Activated naive CD4-positive, alpha-beta T cell treated with anti-CD3 and anti-CD28 coated beads for 36 hours (primary cell): ENCODE measurements around the gene RNF31. TPM values are rescaled to one million over a fixed set of nuclear protein-coding genes. Genes with fewer than 3 reads are reported as not detected.
"Not testable (repeated sequence)": the region's sequence is repeated elsewhere in the genome, so short reads cannot be mapped to it uniquely, and the experiment has no call there.

Experiments used
- CTCF ChIA-PET: fragments of 350-600 bp; sonication (Branson Sonifier 250); formaldehyde crosslinking; loops from one replicate; lab custom pipeline; 2021; ENCODE audit warnings: antibody characterized with exemption; lab: Charles Lee
- DNase-seq: peaks from one replicate; pipeline ENCODE4 v3.0.0-alpha.2; 2020
- H3K27ac Mint-ChIP-seq: one replicate; pipeline ENCODE4 v1.8.0; 2021; ENCODE audit warnings: mild to moderate bottlenecking, mixed read lengths
- H3K27me3 Mint-ChIP-seq: one replicate; pipeline ENCODE4 v1.8.0; 2021; ENCODE audit warnings: low read depth, mixed read lengths
- H3K36me3 Mint-ChIP-seq: one replicate; pipeline ENCODE4 v1.8.0; 2021; ENCODE audit warnings: low read depth, mixed read lengths
- H3K4me1 Mint-ChIP-seq: one replicate; pipeline ENCODE4 v1.8.0; 2021; ENCODE audit warnings: low read depth, mixed read lengths
- H3K4me3 Mint-ChIP-seq: one replicate; pipeline ENCODE4 v1.8.0; 2021; ENCODE audit warnings: mild to moderate bottlenecking, moderate library complexity, mixed read lengths
- H3K9me3 Mint-ChIP-seq: one replicate; pipeline ENCODE4 v1.8.0; 2021; ENCODE audit warnings: mixed read lengths
- intact Hi-C: fragments of 100-400 bp; cut with micrococcal nuclease; formaldehyde crosslinking; loops from one replicate; pipeline ENCODE4 v1.15.1; 2023
- total RNA-seq, 2 experiments: library from RNA; stranded (reverse); gene quantifications; one replicate each; pipeline ENCODE4 v1.2.3, GENCODE V29; 2021

The RNF31 gene
- 10 to 100 TPM; 51.1 to 53.8 TPM for total RNA-seq

DNA sequence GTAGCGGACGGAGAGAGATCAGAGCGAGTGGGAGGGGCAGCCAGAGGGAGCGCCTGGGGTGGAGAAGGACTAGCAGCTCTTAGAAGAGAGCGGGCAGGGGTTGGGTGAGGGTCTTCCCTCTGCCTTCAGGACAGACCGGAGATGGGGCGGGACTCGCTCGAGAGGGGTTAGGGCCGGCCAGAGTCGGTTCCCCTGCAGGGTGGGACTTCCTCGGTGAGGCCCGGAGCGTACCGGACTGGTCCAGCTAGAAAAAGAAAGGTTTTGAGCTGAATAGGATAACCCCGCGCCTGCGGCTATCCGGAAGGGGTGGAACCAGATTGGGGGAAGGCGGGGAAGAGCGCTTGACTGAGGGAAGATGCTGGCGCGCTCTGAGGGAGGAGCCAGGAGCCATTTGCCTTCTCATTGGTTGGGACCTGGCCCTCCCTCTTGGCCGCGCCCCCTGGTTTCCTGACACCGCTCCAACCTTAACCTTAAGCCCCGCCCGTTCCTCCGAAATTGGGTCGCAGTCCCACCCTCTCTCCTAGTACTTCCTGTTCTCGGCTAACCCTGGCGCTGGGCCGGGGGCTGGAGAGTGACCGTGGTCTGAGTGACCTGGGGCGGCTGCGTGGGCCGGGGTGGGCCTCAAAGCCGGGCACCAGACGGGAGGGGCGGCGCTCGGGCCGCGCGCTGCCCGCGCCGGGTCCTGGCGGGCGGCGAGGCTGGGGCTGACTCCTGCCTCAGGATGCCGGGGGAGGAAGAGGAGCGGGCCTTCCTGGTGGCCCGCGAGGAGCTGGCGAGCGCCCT lies at the start of gene RNF31:
RNF31 (plus strand) TSS at position 521 of the 783 bp plus-strand sequence; CDS start at position 722, 201 bp downstream.
- peak; percentile 99 for DNase-seq
- intact Hi-C loops = loop anchor here (1.0 to 5.0 kb wide), 14 partner anchors 11 to 1055 kb away; partner anchors contain the start of genes CHMP4A, DCAF11, DHRS1 and GMPR2
- CTCF ChIA-PET = interaction anchor here (0.7 to 6.9 kb wide), 16 partner anchors 9 to 284 kb away, joined by 3 to 63 read pairs (median 4); partner anchors contain the start of genes DCAF11, DHRS1, IPO4 and IRF9
- peak within 1 kb of the TSS; percentile 99 for H3K27ac Mint-ChIP-seq
- H3K36me3 Mint-ChIP-seq = peaks cover 58% of the 10 kb centered on the region
- no peaks in the 10 kb centered on the region for H3K9me3 Mint-ChIP-seq
- peak within 1 kb of the TSS; percentile 97 for H3K4me3 Mint-ChIP-seq
- H3K4me1 Mint-ChIP-seq = peaks cover 54% of the 10 kb centered on the region
- H3K27me3 Mint-ChIP-seq = no peaks in the 10 kb centered on the region

DNA sequence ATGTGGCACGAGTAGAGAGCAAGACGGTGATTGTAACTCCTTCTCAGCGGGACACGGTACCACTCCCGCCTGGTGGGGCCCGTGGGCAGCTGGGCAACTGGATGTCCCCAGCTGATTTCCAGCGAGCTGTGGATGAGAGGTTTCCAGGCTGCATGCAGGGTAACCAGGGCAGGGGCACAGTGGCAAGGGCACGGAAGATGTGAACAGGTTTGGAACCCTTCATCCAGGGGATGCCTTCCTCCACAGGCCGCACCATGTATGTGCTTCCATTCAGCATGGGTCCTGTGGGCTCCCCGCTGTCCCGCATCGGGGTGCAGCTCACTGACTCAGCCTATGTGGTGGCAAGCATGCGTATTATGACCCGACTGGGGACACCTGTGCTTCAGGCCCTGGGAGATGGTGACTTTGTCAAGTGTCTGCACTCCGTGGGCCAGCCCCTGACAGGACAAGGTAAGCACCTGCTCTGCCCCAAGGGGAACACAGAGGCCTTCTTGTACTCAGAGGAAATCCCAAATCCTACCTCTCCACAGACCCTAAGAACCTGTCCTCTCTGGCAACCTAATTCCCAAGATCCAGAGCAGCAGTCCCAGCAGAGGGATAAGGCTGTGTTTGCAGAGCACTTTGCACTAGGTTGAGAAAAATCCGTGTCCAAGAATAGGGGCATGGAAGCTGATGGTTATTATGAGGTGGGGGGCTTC lies 48.9 kb upstream of the RNF31 start:
- H3K4me1 Mint-ChIP-seq = peaks cover 22% of the 10 kb centered on the region
- no peak for DNase-seq
- CTCF ChIA-PET = interaction anchor here (0.5 to 1.8 kb wide), 4 partner anchors 10 to 63 kb away, joined by 3 to 12 read pairs (median 6); partner anchors contain the start of gene IRF9
- H3K9me3 Mint-ChIP-seq = no peaks in the 10 kb centered on the region
- intact Hi-C loops = no loop called here
- peaks cover 60% of the 10 kb centered on the region for H3K36me3 Mint-ChIP-seq
- H3K27ac Mint-ChIP-seq = no peak overlapping the region
- H3K4me3 Mint-ChIP-seq = no peak overlapping the region
- H3K27me3 Mint-ChIP-seq = no peaks in the 10 kb centered on the region

DNA sequence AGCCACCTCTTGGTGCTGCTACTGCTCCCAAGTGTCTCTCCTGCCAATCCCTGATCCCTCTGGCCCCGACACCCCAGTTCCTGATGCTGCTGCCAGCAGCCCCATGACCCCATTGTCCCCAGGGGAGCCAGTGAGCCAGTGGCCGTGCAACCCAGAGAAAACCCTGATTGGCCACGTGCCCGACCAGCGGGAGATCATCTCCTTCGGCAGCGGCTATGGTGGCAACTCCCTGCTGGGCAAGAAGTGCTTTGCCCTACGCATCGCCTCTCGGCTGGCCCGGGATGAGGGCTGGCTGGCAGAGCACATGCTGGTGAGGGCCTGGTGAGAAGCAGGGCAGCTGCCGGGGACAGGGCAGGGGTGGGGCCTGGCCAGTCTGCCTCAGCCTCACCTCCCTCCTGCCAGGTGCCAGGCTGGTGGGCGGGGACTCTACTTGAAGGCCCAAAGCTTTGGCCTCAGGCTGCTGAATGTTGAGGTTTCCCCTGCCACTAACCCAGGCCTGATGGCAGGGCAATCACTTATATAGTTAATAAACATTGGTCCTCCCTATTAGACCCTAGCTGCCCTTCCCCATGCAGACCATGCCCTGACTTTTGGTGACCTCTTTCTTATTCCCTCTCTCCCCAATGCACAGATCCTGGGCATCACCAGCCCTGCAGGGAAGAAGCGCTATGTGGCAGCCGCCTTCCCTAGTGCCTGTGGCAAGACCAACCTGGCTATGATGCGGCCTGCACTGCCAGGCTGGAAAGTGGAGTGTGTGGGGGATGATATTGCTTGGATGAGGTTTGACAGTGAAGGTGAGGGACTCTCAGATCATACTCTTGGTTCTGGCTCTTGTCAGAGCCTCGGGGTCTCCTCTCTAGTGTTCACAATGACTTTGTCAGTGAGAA lies 48.1 kb upstream of the RNF31 start:
- no peak for DNase-seq
- Mint-ChIP-seq H3K4me3 (no peak overlapping the region), H3K27ac (no peak overlapping the region), H3K27me3 (no peaks in the 10 kb centered on the region), H3K4me1 (peaks cover 17% of the 10 kb centered on the region), H3K9me3 (no peaks in the 10 kb centered on the region), H3K36me3 (peaks cover 68% of the 10 kb centered on the region)
- intact Hi-C loops = no loop called here
- CTCF ChIA-PET = interaction anchor here (1.1 to 1.7 kb wide), 2 partner anchors 9 to 62 kb away, joined by 3 to 12 read pairs; partner anchors contain the start of gene IRF9

DNA sequence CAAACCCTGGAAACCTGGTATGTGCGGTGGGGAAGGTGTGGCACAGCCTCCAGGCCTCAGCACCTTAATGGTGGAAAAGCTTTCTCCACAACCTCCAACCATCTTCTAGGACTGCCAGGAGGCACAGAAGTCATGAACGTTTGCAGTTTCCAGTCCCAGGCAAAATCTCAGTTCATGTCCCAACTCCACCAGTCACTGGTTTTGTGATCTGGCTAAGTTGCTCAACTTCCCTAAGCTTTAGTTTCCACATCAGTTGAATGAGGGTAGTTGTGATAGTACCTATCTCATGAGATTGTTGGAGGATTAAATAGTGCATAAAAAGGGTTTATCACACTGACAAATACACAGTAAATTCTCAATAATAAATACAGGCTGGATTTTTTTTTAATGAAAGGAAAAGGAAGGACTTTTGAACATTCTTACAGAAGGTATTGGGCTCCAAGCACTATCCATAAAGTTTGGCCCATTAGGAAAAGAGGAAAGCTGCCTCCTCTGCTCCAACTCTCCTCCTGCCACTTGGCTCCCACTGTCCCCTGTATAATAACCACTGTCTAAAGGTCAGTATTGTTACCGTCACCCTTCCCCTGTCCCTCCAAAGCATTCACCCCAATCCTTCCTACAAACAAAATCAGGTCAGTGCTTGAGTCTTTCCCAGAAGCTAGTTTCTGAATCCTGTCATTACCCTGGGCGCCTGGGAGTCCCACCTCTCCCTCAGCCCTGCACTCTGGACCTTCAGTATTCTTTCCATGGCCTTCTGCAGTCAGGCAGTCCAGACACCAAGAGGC lies 46.9 kb upstream of the RNF31 start:
- intact Hi-C loops = no loop called here
- CTCF ChIA-PET = interaction anchor here (0.6 to 11.7 kb wide), 3 partner anchors 7 to 112 kb away, joined by 3 to 226 read pairs (median 4); partner anchors contain the start of gene PCK2
- Mint-ChIP-seq H3K36me3 (peaks cover 67% of the 10 kb centered on the region), H3K27me3 (no peaks in the 10 kb centered on the region), H3K4me3 (no peak overlapping the region), H3K9me3 (no peaks in the 10 kb centered on the region), H3K27ac (no peak overlapping the region), H3K4me1 (peaks cover 13% of the 10 kb centered on the region)
- DNase-seq = no peak

DNA sequence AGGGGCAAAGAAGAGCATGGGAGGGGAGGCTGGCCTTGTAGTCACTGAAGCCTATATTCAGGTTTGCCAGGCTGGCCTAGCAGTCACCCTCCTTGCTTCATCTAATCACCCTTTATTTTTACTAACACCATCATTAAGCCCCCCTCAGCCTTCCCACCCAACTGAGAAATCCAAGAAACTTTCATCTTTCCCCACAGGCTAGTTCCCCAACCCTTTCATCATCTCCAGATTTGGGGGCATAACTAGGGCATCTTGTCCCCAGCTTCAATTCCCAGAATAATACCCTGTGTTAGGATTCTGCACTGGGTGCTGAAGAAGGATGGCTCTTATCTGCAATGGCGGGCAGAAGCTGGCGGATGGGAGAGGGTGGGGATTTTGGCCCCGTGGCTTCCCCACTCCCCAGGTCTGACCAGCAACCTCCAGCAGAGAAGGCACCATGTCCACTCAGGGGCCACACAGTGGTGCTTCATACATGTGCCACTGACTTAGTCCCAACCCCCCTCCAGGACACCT lies 46.3 kb upstream of the RNF31 start:
- Mint-ChIP-seq H3K27ac (no peak overlapping the region), H3K4me1 (peaks cover 8% of the 10 kb centered on the region), H3K36me3 (peaks cover 62% of the 10 kb centered on the region), H3K4me3 (no peak overlapping the region), H3K9me3 (no peaks in the 10 kb centered on the region), H3K27me3 (no peaks in the 10 kb centered on the region)
- intact Hi-C loops = no loop called here
- CTCF ChIA-PET = interaction anchor here (0.6 to 11.7 kb wide), 3 partner anchors 8 to 113 kb away, joined by 3 to 226 read pairs (median 4); partner anchors contain the start of gene PCK2
- DNase-seq = no peak

DNA sequence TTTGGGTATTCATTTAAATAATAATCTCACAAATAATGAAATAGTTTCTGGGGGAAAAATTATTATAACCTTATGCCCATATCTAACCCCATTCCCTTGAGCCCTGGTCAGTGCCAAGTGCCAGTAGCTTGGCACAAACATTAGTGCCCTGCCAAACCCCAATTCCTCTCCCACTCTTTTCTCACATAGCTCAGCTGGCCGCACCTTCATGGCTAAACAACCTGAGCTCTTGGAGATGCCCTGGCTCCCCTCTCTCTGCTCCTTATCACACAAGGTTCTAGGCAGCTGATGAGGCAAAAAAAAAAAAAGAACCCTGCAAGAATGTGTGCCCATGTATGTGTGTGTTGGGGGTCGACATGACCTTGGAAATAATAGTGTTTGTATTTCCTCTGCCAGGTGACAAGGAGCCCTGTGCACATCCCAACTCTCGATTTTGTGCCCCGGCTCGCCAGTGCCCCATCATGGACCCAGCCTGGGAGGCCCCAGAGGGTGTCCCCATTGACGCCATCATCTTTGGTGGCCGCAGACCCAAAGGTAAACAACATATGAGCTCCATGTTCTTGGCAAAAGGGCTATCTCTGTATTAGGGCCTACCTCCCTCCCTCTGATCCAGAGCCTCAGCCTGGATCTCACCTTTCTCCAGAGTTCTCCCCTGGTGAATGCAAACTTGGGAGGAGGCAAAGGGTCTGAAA lies 44.8 kb upstream of the RNF31 start:
- H3K36me3 Mint-ChIP-seq = peaks cover 55% of the 10 kb centered on the region

DNA sequence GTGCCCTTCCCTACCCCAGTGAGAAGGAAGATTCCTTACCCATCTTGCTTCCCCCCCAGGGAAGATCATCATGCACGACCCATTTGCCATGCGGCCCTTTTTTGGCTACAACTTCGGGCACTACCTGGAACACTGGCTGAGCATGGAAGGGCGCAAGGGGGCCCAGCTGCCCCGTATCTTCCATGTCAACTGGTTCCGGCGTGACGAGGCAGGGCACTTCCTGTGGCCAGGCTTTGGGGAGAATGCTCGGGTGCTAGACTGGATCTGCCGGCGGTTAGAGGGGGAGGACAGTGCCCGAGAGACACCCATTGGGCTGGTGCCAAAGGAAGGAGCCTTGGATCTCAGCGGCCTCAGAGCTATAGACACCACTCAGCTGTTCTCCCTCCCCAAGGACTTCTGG lies 43.8 kb upstream of the RNF31 start:
- Mint-ChIP-seq H3K4me3 (no peak overlapping the region), H3K36me3 (peaks cover 53% of the 10 kb centered on the region), H3K4me1 (peaks cover 2% of the 10 kb centered on the region), H3K27me3 (no peaks in the 10 kb centered on the region), H3K9me3 (no peaks in the 10 kb centered on the region), H3K27ac (no peak overlapping the region)
- intact Hi-C loops = no loop called here
- no peak for DNase-seq
- CTCF ChIA-PET = interaction anchor here (0.9 to 11.7 kb wide), 4 partner anchors 10 to 46 kb away, joined by 3 to 226 read pairs (median 8); partner anchors contain the start of gene PCK2

More for the DNA sequence above, 44.8 kb upstream of the RNF31 start:
- H3K27me3 Mint-ChIP-seq = no peaks in the 10 kb centered on the region
- H3K4me3 Mint-ChIP-seq = no peak overlapping the region
- intact Hi-C loops = no loop called here
- H3K9me3 Mint-ChIP-seq = no peaks in the 10 kb centered on the region
- CTCF ChIA-PET = interaction anchor here (1.1 to 11.7 kb wide), 4 partner anchors 9 to 44 kb away, joined by 3 to 226 read pairs (median 6); partner anchors contain the start of gene PCK2
- H3K4me1 Mint-ChIP-seq = no peaks in the 10 kb centered on the region
- no peak overlapping the region for H3K27ac Mint-ChIP-seq
- no peak for DNase-seq

DNA sequence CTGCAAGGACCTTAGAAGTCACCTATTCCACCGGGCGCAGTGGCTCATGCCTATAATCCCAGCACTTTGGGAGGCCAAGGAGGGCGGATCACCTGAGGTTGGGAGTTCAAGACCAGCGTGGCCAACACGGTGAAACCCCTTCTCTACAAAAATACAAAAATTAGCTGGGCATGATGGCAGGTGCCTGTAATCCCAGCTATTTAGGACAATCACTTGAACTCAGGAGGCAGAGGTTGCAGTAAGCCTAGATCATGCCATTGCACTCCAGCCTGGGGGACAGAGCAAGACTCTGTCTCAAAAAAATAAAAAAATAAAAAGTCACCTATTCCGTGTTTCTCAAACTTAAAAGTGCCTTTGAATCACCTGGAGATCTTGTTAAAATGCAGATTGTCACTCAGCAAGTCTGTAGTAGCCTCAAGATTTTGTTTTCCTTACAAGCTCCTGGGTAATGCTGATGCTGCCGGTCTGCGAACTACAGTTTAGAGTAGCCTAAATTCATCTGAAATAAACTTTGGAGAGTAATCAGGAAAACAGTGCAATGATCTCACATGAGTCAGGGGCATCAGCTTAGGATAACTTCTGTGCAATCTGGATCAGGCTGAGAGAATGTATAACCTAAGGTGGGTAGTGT lies 41.6 kb upstream of the RNF31 start:
- H3K9me3 Mint-ChIP-seq, H3K27ac Mint-ChIP-seq, intact Hi-C loops, H3K27me3 Mint-ChIP-seq, H3K4me3 Mint-ChIP-seq, DNase-seq: not testable (repeated sequence)
- CTCF ChIA-PET = interaction anchor here (1.6 to 11.7 kb wide), 4 partner anchors 8 to 48 kb away, joined by 3 to 226 read pairs (median 10); partner anchors contain the start of genes DCAF11, NRL and PCK2
- H3K4me1 Mint-ChIP-seq = peaks cover 10% of the 10 kb centered on the region
- H3K36me3 Mint-ChIP-seq = peaks cover 38% of the 10 kb centered on the region

DNA sequence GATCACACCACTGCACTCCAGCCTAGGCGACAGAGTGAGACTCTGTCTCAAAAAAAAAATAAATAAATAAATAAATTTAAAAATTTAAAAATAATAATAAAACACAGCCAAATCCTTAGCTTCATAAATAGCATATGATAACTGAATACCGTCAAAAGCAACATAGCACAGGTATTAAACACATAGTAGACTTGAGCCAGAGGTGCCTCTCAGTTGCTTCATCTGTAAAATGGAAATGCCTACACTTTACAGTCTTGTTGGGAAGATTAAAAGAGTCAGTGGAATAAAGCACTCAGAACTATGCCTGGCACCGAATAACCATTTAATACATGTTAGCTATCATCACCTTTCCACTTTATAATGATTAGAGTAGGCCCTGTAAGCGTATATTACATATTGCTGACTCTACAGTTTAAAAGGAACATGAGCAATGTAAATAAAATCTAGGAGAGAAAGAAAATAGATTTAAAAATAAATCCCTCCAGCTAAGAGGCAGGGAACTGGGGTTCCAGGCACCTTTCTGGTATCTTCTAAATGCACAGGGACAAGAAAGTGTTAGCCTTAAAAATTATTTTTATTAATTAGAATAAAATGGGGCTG lies 40.5 kb upstream of the RNF31 start:
- Mint-ChIP-seq H3K9me3 (no peaks in the 10 kb centered on the region), H3K4me3 (no peak overlapping the region), H3K4me1 (peaks cover 10% of the 10 kb centered on the region), H3K27me3 (no peaks in the 10 kb centered on the region), H3K27ac (no peak overlapping the region), H3K36me3 (peaks cover 30% of the 10 kb centered on the region)
- DNase-seq = no peak
- CTCF ChIA-PET = interaction anchor here (0.6 to 11.7 kb wide), 9 partner anchors 7 to 140 kb away, joined by 3 to 237 read pairs (median 31); partner anchors contain the start of genes DCAF11, IRF9, NRL and PCK2
- intact Hi-C loops = no loop called here
